Upper lobe of left lung (tissue), 4 donors: Measurements from ENCODE around the gene KRTAP5-11.

Experiments
- CTCF ChIP-seq, 6 experiments: fragments of 450-650 bp in 4 of 6; fragments of 200-600 bp in 2 of 6; sonication (generic) in 2 of 6; IDR thresholded peaks; one replicate each; pipeline ENCODE4 v1.5.1; 2016 to 2019; ENCODE audit warnings: antibody characterized with exemption in 6 of 6
- EP300 ChIP-seq, 4 donors: sonication (generic); formaldehyde crosslinking; IDR thresholded peaks; one replicate each; pipeline ENCODE4 v1.5.1; 2017; ENCODE audit warnings: antibody characterized with exemption in 4 of 4, control low read depth in 2 of 4
- POLR2AphosphoS5 ChIP-seq, 2 donors: sonication (generic); formaldehyde crosslinking; IDR thresholded peaks; one replicate each; pipeline ENCODE4 v1.5.1; 2017; ENCODE audit warnings: antibody characterized with exemption in 2 of 2

- TF ChIP-seq CTCF (IDR thresholded peaks at IDR 0.05) (no peak), EP300 (IDR thresholded peaks at IDR 0.05) (no peak), POLR2AphosphoS5 (IDR thresholded peaks at IDR 0.05) (no peak)
Observed at GRCh38 chr11:71537537-71537936, 45.1 kb downstream of the KRTAP5-11 start.
